WERI-Rb-1 (cell line): ENCODE data around the gene KLK6.

Source experiments
- DNase-seq: peaks from one replicate; pipeline ENCODE4 v3.0.0-alpha.2; 2020
- H3K27ac ChIP-seq: fragments of 250-450 bp; sonication (Bioruptor Pico); 2 replicates; pipeline ENCODE4 v1.5.1; 2020; ENCODE audit warnings: mild to moderate bottlenecking, moderate library complexity
- H3K27me3 ChIP-seq: fragments of 250-450 bp; sonication (Bioruptor Pico); 2 replicates; pipeline ENCODE4 v1.5.1; 2021; ENCODE audit warnings: mild to moderate bottlenecking, low read depth, moderate library complexity; ENCODE audit not compliant: insufficient read depth, severe bottlenecking
- H3K36me3 ChIP-seq: fragments of 250-450 bp; sonication (Bioruptor Pico); 2 replicates; pipeline ENCODE4 v1.5.1; 2020; ENCODE audit warnings: mild to moderate bottlenecking, moderate library complexity
- H3K4me3 ChIP-seq: 2 replicates; pipeline ENCODE4 v1.5.1; 2011; ENCODE audit warnings: low read depth, mild to moderate bottlenecking, control low read depth, low read length
- H3K9me3 ChIP-seq: fragments of 250-450 bp; sonication (Bioruptor Pico); 2 replicates; pipeline ENCODE4 v1.5.1; 2021; ENCODE audit warnings: mild to moderate bottlenecking, moderate library complexity; ENCODE audit not compliant: severe bottlenecking
- CTCF ChIP-seq: IDR thresholded peaks from 2 replicates; pipeline ENCODE4 v1.5.1; 2011; ENCODE audit warnings: low read depth, mild to moderate bottlenecking, control low read depth, inconsistent platforms, low read length

KLK6 gene

GRCh38 chr19:50943074-50943828, 26.1 kb downstream of the KLK6 start:
- no peaks in the 10 kb centered on the region for H3K36me3 ChIP-seq
- DNase-seq, result no peak
- no peak overlapping the region for H3K27ac ChIP-seq
- H3K9me3 ChIP-seq, result peaks cover 5% of the 10 kb centered on the region
- H3K27me3 ChIP-seq, result peaks cover 57% of the 10 kb centered on the region
- no peak overlapping the region for H3K4me3 ChIP-seq
- TF ChIP-seq CTCF, result no peak

- Histone ChIP-seq H3K36me3 (no peaks in the 10 kb centered on the region), H3K27ac (no peak overlapping the region), H3K4me3 (no peak overlapping the region), H3K9me3 (peaks cover 5% of the 10 kb centered on the region), H3K27me3 (peaks cover 63% of the 10 kb centered on the region)
- TF ChIP-seq CTCF, result no peak
- no peak for DNase-seq
Observed at GRCh38 chr19:50939596-50939995, 29.8 kb downstream of the KLK6 start.

DNA sequence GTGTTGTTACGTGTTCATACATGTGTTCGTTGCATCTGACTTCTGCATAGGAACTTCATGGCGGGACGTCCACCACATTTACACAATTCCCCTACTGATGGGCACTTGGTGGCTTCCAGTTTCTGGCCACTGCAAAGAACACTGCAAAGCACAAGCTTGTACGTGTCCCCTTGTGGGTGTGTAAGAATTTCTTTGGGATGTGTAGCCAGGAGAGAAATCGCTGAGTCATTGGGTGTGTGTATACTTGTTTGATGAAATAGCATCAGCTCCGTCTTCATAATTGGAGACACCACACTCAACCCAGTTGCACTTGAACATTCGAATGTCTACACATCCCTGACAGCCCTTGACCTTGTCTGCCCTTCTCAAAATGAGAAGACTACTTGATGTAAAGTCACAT, 35.8 kb downstream of the KLK6 start:
- H3K9me3 ChIP-seq, result peaks cover 2% of the 10 kb centered on the region
- DNase-seq, result no peak
- no peak for TF ChIP-seq CTCF
- peaks cover 85% of the 10 kb centered on the region for H3K27me3 ChIP-seq
- H3K4me3 ChIP-seq, result no peak overlapping the region
- H3K27ac ChIP-seq, result no peak overlapping the region
- H3K36me3 ChIP-seq, result no peaks in the 10 kb centered on the region

DNA sequence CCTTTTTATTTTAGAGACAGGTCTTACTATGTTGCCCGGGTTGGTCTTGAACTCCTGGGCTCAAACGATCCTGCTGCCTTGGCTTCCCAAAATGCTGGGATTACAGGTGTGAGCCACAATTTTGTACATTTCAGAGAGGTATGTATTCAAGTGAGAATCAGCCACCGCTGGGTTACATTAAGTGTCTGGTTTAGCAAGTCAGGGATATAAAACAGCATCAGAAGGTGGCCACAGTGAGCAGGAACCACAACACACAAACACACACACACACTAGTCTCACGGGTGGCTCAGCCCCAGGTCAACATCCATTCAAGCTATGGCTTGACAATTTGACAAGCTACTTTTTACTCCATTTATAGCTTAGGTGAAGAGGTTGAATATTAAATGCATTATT, 36.7 kb downstream of the KLK6 start:
- DNase-seq, result no peak
- Histone ChIP-seq H3K4me3 (no peak overlapping the region), H3K9me3 (peaks cover 2% of the 10 kb centered on the region), H3K27ac (no peak overlapping the region), H3K36me3 (no peaks in the 10 kb centered on the region), H3K27me3 (peaks cover 84% of the 10 kb centered on the region)
- no peak for TF ChIP-seq CTCF

GRCh38 chr19:50932018-50932689, 37.2 kb downstream of the KLK6 start:
- no peak overlapping the region for H3K27ac ChIP-seq
- TF ChIP-seq CTCF, result no peak
- peaks cover 2% of the 10 kb centered on the region for H3K9me3 ChIP-seq

More at GRCh38 chr19:50932018-50932689, 37.2 kb downstream of the KLK6 start:
- Histone ChIP-seq H3K36me3 (no peaks in the 10 kb centered on the region), H3K27me3 (peaks cover 84% of the 10 kb centered on the region), H3K4me3 (no peak overlapping the region)
- DNase-seq, result no peak
